Testis (tissue), 2 donors: ENCODE measurements around the gene SELENOI.

Experiments used
- POLR2A ChIP-seq: fragments of 450-650 bp; IDR thresholded peaks from one replicate; pipeline ENCODE4 v1.6.1; 2017; ENCODE audit warnings: antibody characterized with exemption, mild to moderate bottlenecking, moderate library complexity
- TF ChIP-seq, protein P1 (sequence below), 3 experiments: fragments of 450-650 bp in 2 of 3; fragments of 200-600 bp in 1 of 3; sonication (generic) in 1 of 3; IDR thresholded peaks; one replicate each; pipeline ENCODE4 v1.5.1; 2016 to 2019; ENCODE audit warnings: antibody characterized with exemption in 3 of 3, mild to moderate bottlenecking in 2 of 3, moderate library complexity in 1 of 3

DNA sequence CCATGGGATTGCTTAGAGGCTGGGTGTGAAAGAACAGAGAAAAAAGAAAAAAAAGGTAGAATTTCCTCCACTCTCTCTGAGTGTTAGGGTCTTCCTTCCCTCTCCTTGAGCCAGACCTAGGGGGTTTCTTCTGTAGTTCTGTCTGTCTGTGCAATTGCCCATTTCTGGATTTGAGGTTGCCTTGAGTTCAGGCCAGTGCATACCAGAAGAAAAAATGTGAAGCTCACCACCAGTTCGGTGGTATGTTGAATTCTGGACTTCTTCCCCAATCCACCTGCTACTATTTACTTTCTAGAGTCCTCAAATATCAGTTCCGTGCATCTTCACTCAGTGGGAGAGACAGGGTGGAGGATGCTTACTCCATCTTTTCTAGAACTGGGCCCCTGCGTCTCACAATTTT, 15.3 kb upstream of the SELENOI start:
- TF ChIP-seq, protein P1, sequence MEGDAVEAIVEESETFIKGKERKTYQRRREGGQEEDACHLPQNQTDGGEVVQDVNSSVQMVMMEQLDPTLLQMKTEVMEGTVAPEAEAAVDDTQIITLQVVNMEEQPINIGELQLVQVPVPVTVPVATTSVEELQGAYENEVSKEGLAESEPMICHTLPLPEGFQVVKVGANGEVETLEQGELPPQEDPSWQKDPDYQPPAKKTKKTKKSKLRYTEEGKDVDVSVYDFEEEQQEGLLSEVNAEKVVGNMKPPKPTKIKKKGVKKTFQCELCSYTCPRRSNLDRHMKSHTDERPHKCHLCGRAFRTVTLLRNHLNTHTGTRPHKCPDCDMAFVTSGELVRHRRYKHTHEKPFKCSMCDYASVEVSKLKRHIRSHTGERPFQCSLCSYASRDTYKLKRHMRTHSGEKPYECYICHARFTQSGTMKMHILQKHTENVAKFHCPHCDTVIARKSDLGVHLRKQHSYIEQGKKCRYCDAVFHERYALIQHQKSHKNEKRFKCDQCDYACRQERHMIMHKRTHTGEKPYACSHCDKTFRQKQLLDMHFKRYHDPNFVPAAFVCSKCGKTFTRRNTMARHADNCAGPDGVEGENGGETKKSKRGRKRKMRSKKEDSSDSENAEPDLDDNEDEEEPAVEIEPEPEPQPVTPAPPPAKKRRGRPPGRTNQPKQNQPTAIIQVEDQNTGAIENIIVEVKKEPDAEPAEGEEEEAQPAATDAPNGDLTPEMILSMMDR (IDR thresholded peaks at IDR 0.05) = no peak
- no peak for TF ChIP-seq POLR2A
